GM12865 (cell line): ENCODE results near the gene MARCHF10.
A peak's percentile ranks its signal among the peaks of the same experiment; 100 is the strongest.

Experiments used
- DNase-seq: peaks from one replicate; pipeline ENCODE4 v3.0.0; 2010; ENCODE audit warnings: low read depth
- H3K4me3 ChIP-seq: 2 replicates; pipeline ENCODE4 v1.5.1; 2011; ENCODE audit warnings: mild to moderate bottlenecking, low read depth, low read length, control low read depth
- TF ChIP-seq, protein P1 (sequence below): IDR thresholded peaks from 2 replicates; pipeline ENCODE4 v1.5.1; 2011; ENCODE audit warnings: low read length, control low read depth, low read depth, inconsistent platforms; ENCODE audit not compliant: insufficient read depth; ENCODE audit errors: missing control alignments

Gene MARCHF10

GRCh38 chr17:62741290-62741689, 66.8 kb downstream of the MARCHF10 start:
- DNase-seq = peak; percentile 62
- H3K4me3 ChIP-seq = no peak overlapping the region
- TF ChIP-seq, protein P1, sequence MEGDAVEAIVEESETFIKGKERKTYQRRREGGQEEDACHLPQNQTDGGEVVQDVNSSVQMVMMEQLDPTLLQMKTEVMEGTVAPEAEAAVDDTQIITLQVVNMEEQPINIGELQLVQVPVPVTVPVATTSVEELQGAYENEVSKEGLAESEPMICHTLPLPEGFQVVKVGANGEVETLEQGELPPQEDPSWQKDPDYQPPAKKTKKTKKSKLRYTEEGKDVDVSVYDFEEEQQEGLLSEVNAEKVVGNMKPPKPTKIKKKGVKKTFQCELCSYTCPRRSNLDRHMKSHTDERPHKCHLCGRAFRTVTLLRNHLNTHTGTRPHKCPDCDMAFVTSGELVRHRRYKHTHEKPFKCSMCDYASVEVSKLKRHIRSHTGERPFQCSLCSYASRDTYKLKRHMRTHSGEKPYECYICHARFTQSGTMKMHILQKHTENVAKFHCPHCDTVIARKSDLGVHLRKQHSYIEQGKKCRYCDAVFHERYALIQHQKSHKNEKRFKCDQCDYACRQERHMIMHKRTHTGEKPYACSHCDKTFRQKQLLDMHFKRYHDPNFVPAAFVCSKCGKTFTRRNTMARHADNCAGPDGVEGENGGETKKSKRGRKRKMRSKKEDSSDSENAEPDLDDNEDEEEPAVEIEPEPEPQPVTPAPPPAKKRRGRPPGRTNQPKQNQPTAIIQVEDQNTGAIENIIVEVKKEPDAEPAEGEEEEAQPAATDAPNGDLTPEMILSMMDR = no peak

DNA sequence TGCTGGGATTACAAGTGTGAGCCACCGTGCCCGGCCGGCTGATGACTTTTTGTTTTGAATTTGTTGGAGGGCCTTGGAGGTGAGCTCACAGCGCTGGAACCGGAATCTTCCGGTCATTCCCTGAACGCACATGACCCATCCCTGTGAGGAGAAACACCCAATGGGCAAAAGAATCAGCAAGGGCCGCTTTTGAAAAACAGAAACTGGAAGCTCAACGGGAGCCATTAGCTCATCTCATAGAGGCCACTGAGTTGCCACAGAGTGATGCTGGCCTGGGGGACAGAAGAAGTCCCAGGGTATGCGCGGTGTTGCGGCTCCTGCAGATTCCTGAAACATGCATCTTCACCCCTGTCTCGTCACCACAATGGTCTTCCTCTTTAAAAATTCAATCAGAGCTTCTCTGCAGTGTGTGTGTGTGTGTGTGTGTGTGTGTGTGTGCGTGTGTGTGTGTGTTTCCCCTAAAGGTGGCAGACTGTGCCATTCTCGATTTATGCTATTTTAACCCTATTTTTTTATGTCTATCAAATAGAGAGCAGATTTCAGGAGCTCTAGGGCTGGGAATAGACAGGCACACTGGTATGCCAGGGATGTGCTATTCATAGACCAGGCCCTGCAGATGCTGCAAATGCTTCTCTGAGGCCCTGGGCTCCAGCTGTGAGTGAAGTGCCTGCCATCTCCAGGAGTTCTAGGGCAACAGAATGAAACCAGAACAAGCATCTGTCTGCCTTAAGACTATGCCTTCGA, 68.3 kb downstream of the MARCHF10 start:
- no peak overlapping the region for H3K4me3 ChIP-seq
- no peak for DNase-seq
- TF ChIP-seq, protein P1 = no peak

GRCh38 chr17:62738281-62738680, 69.8 kb downstream of the MARCHF10 start:
- no peak overlapping the region for H3K4me3 ChIP-seq
- no peak for DNase-seq
- TF ChIP-seq, protein P1 = no peak

GRCh38 chr17:62737513-62737912, 70.6 kb downstream of the MARCHF10 start:
- H3K4me3 ChIP-seq = no peak overlapping the region
- DNase-seq = peak; percentile 67
- TF ChIP-seq, protein P1 = no peak

GRCh38 chr17:62735044-62735651, 73.0 kb downstream of the MARCHF10 start:
- no peak overlapping the region for H3K4me3 ChIP-seq
- no peak for DNase-seq
- TF ChIP-seq, protein P1 = no peak

DNA sequence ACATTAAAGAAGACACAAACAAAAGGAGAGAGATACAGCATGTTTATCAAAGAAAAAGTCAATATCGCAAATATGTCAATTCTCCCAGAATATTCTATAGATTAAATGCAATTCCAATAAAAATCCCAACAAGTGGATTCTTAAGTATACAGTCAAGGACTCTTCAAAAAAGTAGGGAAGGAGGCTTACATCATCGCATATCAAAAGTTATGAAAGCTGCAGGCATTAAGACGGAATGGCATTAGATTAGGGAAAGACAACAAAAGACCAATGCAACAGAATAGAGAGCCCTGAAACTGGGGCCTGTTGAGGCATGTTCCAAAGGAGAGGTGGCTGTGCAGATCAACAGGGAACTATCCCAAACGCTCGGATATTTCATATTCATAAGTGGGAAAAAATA, 76.0 kb downstream of the MARCHF10 start:
- TF ChIP-seq, protein P1 = no peak
- DNase-seq = no peak
- H3K4me3 ChIP-seq = no peak overlapping the region
